ENCODE measurements around the gene RAVER2. TPM values are rescaled to one million over a fixed set of nuclear protein-coding genes. Genes with fewer than 3 reads are reported as not detected.

The RAVER2 gene
- total and polyA plus RNA-seq, 10 of the 15 experiments (the other 5 are each of a cell fraction or from before 2014, with no cell fraction given), result 0.09 to 0.59 (median 0.41) TPM; not detected in 2

- no peaks in the 10 kb centered on the region for H3K4me1 ChIP-seq (ENCODE audit: control insufficient read depth, insufficient read depth, low read length)
- in situ Hi-C loops (cut with MboI) (no loop called here), intact Hi-C loops (cut with micrococcal nuclease; ENCODE audit: unreplicated experiment) (no loop called here)
- no peak overlapping the region for H2AFZ ChIP-seq (ENCODE audit: control insufficient read depth, low read depth, low read length)
- 36% methylated on average over 2 of the region's 2 CpGs for WGBS (ENCODE audit: insufficient coverage, insufficient replicate concordance, low lambda C conversion rate, missing lambda C conversion rate)
- ChIA-PET POLR2A (no interaction called here), SMC1A (ENCODE audit: uncharacterized antibody, unreplicated experiment) (no interaction called here), CTCF (no interaction called here), RAD21 (ENCODE audit: unreplicated experiment) (no interaction called here)
- FAIRE-seq (no peak), ATAC-seq (no peak), DNase-seq (ENCODE audit: low read depth, low spot score) (no peak)
- no peaks in the 10 kb centered on the region for H3K36me3 ChIP-seq (ENCODE audit: control insufficient read depth in 2 of 2, insufficient read depth in 2 of 2, low read length in 1 of 2)
- no peak overlapping the region for H3K9ac ChIP-seq (ENCODE audit: control insufficient read depth, insufficient read depth, low read length)
- no peak overlapping the region for H3K4me3 ChIP-seq
- H3K4me2 ChIP-seq (ENCODE audit: control insufficient read depth, insufficient read depth), result no peak overlapping the region
- H3K9me3 ChIP-seq (replicated peaks; ENCODE audit: control insufficient read depth, insufficient read depth, low read length), result no peaks in the 10 kb centered on the region
- no peaks in the 10 kb centered on the region for H3K27me3 ChIP-seq (replicated peaks in 1 of 2; ENCODE audit: control insufficient read depth in 2 of 2, insufficient read depth in 2 of 2, low read length in 1 of 2)
- BruUV-seq (replicated peaks), result no TSS peak
- no peak for TF ChIP-seq ZNF24 (IDR thresholded peaks at IDR 0.05)
- no peak for TF ChIP-seq NBN (IDR thresholded peaks at IDR 0.05)
- no peak for TF ChIP-seq KDM1A (IDR thresholded peaks at IDR 0.05; ENCODE audit: borderline replicate concordance)
- no peak for TF ChIP-seq HCFC1 (IDR thresholded peaks at IDR 0.05; ENCODE audit: low read length)
- no peak for TF ChIP-seq ATF7 (IDR thresholded peaks at IDR 0.05; ENCODE audit: low read depth)
- no peak for TF ChIP-seq CEBPZ (IDR thresholded peaks at IDR 0.05; ENCODE audit: low read depth, low read length)
- TF ChIP-seq PAX5 (IDR thresholded peaks at IDR 0.05; ENCODE audit: borderline replicate concordance, low read depth, low read length), result no peak
- TF ChIP-seq HDGF (IDR thresholded peaks at IDR 0.05), result no peak
- no peak for TF ChIP-seq SREBF2 (IDR thresholded peaks at IDR 0.05; ENCODE audit: low read length)
- no peak for TF ChIP-seq RB1 (IDR thresholded peaks at IDR 0.05; ENCODE audit: borderline replicate concordance)
- no peak for TF ChIP-seq ZBED1 (IDR thresholded peaks at IDR 0.05; ENCODE audit: borderline replicate concordance)
- TF ChIP-seq FOXK2 (IDR thresholded peaks at IDR 0.05), result no peak
- no peak for TF ChIP-seq TAF1 (IDR thresholded peaks at IDR 0.05; ENCODE audit: borderline replicate concordance, low read depth, low read length)
- no peak for TF ChIP-seq MEF2B (IDR thresholded peaks at IDR 0.05; ENCODE audit: partially characterized antibody, poor library complexity, severe bottlenecking)
- no peak for TF ChIP-seq STAT1 (conservative IDR thresholded peaks at IDR 0.05)
- no peak for TF ChIP-seq MTA3 (IDR thresholded peaks at IDR 0.05; ENCODE audit: borderline replicate concordance, low read length)
- no peak for TF ChIP-seq USF2 (IDR thresholded peaks at IDR 0.05; ENCODE audit: borderline replicate concordance, low read depth, low read length)
- TF ChIP-seq ETV6 (conservative IDR thresholded peaks at IDR 0.05 in 1 of 2, IDR thresholded peaks at IDR 0.05 in 1 of 2; ENCODE audit: borderline replicate concordance in 1 of 2, low read depth in 1 of 2), result no peak
- TF ChIP-seq BHLHE40 (IDR thresholded peaks at IDR 0.05; ENCODE audit: borderline replicate concordance in 1 of 2, low read depth in 2 of 2, low read length in 1 of 2), result no peak
- TF ChIP-seq TCF3 (IDR thresholded peaks at IDR 0.05; ENCODE audit: borderline replicate concordance, insufficient read depth, low read depth, low read length), result no peak
- H3K79me2 ChIP-seq (ENCODE audit: control insufficient read depth, insufficient read depth, low read length), result no peaks in the 10 kb centered on the region
- no peaks in the 10 kb centered on the region for H4K20me1 ChIP-seq (ENCODE audit: control insufficient read depth, insufficient read depth)
- no peak overlapping the region for H3K27ac ChIP-seq (ENCODE audit: control insufficient read depth, insufficient read depth)
Observed at GRCh38 chr1:64769971-64770370, 25.1 kb downstream of the RAVER2 start.

Measured in GM12878 (cell line).